ENCODE measurements around the gene FARP1. TPM values are rescaled to one million over a fixed set of nuclear protein-coding genes. Genes with fewer than 3 reads are reported as not detected.

Gene FARP1
- total and polyA plus RNA-seq, 2 of the 13 experiments (the other 11 are each of a cell fraction or from before 2014, with no cell fraction given), result 70.6 to 126 TPM

GRCh38 chr13:98180092-98180491 lies 37.2 kb downstream of the FARP1 start:
- H3K27me3 ChIP-seq (ENCODE audit: control insufficient read depth in 1 of 2, insufficient read depth in 2 of 2, low read length in 2 of 2), result no peaks in the 10 kb centered on the region
- intact Hi-C loops (cut with micrococcal nuclease; ENCODE audit: unreplicated experiment), result no loop called here
- ATAC-seq (no peak), DNase-seq (ENCODE audit: low spot score) (no peak), FAIRE-seq (no peak)
- 93% methylated on average over 3 of the region's 3 CpGs for WGBS (ENCODE audit: low lambda C conversion rate)
- ChIA-PET POLR2A (no interaction called here), CTCF (ENCODE audit: low intra/inter-chr PET ratio, low total read pairs) (no interaction called here)
- in situ Hi-C loops (cut with HindIII; ENCODE audit: extremely low pct_ligation_motif_present, low pct_unique_long_range_greater_than_20kb), result no loop called here
- H3K36me3 ChIP-seq (replicated peaks in 1 of 2; ENCODE audit: control insufficient read depth in 1 of 2, insufficient read depth in 2 of 2, low read length in 2 of 2), result peaks cover 9 to 27% of the 10 kb centered on the region in 2 experiments; a peak in 3 of 5 replicates
- peaks cover 98% of the 10 kb centered on the region for H3K79me2 ChIP-seq (ENCODE audit: insufficient read depth, low read length)
- no peak overlapping the region for H3K9ac ChIP-seq (ENCODE audit: insufficient read depth, low read depth, low read length)
- no peak overlapping the region for H3K27ac ChIP-seq (ENCODE audit: extremely low read length, insufficient read depth, low read length)
- BruUV-seq (replicated peaks), result no TSS peak
- peaks cover 73% of the 10 kb centered on the region for H4K20me1 ChIP-seq (ENCODE audit: insufficient read depth, low read length)
- no peak overlapping the region for H3K4me2 ChIP-seq (ENCODE audit: low read depth, low read length)
- peaks cover 44% of the 10 kb centered on the region for H3K4me1 ChIP-seq (ENCODE audit: insufficient read depth, low read length)
- TF ChIP-seq AHR (CRISPR knock-in tag; IDR thresholded peaks at IDR 0.05) (no peak), ZNF383 (CRISPR knock-in tag; IDR thresholded peaks at IDR 0.05; ENCODE audit: borderline replicate concordance) (no peak), ZNF282 (IDR thresholded peaks at IDR 0.05; ENCODE audit: partially characterized antibody) (no peak), MLLT10 (CRISPR knock-in tag; IDR thresholded peaks at IDR 0.05) (no peak), RBM22 (optimal IDR thresholded peaks at IDR 0.05; ENCODE audit: low read length) (peak; percentile 60), BORCS8-MEF2B (CRISPR knock-in tag; IDR thresholded peaks at IDR 0.05) (no peak)
- TF ChIP-seq, protein P1, sequence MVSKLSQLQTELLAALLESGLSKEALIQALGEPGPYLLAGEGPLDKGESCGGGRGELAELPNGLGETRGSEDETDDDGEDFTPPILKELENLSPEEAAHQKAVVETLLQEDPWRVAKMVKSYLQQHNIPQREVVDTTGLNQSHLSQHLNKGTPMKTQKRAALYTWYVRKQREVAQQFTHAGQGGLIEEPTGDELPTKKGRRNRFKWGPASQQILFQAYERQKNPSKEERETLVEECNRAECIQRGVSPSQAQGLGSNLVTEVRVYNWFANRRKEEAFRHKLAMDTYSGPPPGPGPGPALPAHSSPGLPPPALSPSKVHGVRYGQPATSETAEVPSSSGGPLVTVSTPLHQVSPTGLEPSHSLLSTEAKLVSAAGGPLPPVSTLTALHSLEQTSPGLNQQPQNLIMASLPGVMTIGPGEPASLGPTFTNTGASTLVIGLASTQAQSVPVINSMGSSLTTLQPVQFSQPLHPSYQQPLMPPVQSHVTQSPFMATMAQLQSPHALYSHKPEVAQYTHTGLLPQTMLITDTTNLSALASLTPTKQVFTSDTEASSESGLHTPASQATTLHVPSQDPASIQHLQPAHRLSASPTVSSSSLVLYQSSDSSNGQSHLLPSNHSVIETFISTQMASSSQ (IDR thresholded peaks at IDR 0.05; ENCODE audit: low read depth), result no peak
- TF ChIP-seq, protein P1 (CRISPR knock-in tag; IDR thresholded peaks at IDR 0.05; ENCODE audit: borderline replicate concordance), result no peak
- H3K9me3 ChIP-seq (ENCODE audit: low read length), result no peaks in the 10 kb centered on the region
- H2AFZ ChIP-seq (ENCODE audit: low read length), result no peak overlapping the region
- no peak overlapping the region for H3K4me3 ChIP-seq (replicated peaks in 1 of 3; ENCODE audit: insufficient read depth in 1 of 3, low read depth in 2 of 3, low read length in 3 of 3)

Measured in HepG2 (cell line).